ENCODE measurements around the gene RGS16.

- TF ChIP-seq EZH2phosphoT487 (IDR thresholded peaks at IDR 0.05; ENCODE audit: borderline replicate concordance), result no peak
- TF ChIP-seq RAD21 (IDR thresholded peaks at IDR 0.05; ENCODE audit: low read depth), result no peak
- no peak for TF ChIP-seq CTCF (IDR thresholded peaks at IDR 0.05 in 2 of 3, conservative IDR thresholded peaks at IDR 0.05 in 1 of 3; ENCODE audit: borderline replicate concordance in 1 of 3, insufficient read depth in 1 of 3, low read depth in 2 of 3, low read length in 2 of 3)
- no peak for TF ChIP-seq POLR2A (IDR thresholded peaks at IDR 0.05; ENCODE audit: borderline replicate concordance, extremely low read depth, insufficient read depth, insufficient read length)
- no peak for TF ChIP-seq SP1 (IDR thresholded peaks at IDR 0.05; ENCODE audit: low read depth)
- no peak for TF ChIP-seq SIN3A (IDR thresholded peaks at IDR 0.05; ENCODE audit: low read depth)
- TF ChIP-seq YY1 (IDR thresholded peaks at IDR 0.05; ENCODE audit: extremely low read depth, insufficient replicate concordance, low read depth, low read length), result no peak
- TF ChIP-seq POLR2AphosphoS5 (IDR thresholded peaks at IDR 0.05; ENCODE audit: low read depth, low read length), result no peak
- no peak for TF ChIP-seq FOSL1 (IDR thresholded peaks at IDR 0.05; ENCODE audit: low read depth)
- TF ChIP-seq, protein P1, sequence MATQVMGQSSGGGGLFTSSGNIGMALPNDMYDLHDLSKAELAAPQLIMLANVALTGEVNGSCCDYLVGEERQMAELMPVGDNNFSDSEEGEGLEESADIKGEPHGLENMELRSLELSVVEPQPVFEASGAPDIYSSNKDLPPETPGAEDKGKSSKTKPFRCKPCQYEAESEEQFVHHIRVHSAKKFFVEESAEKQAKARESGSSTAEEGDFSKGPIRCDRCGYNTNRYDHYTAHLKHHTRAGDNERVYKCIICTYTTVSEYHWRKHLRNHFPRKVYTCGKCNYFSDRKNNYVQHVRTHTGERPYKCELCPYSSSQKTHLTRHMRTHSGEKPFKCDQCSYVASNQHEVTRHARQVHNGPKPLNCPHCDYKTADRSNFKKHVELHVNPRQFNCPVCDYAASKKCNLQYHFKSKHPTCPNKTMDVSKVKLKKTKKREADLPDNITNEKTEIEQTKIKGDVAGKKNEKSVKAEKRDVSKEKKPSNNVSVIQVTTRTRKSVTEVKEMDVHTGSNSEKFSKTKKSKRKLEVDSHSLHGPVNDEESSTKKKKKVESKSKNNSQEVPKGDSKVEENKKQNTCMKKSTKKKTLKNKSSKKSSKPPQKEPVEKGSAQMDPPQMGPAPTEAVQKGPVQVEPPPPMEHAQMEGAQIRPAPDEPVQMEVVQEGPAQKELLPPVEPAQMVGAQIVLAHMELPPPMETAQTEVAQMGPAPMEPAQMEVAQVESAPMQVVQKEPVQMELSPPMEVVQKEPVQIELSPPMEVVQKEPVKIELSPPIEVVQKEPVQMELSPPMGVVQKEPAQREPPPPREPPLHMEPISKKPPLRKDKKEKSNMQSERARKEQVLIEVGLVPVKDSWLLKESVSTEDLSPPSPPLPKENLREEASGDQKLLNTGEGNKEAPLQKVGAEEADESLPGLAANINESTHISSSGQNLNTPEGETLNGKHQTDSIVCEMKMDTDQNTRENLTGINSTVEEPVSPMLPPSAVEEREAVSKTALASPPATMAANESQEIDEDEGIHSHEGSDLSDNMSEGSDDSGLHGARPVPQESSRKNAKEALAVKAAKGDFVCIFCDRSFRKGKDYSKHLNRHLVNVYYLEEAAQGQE (IDR thresholded peaks at IDR 0.05; ENCODE audit: low read depth), result no peak
- TF ChIP-seq MAX (IDR thresholded peaks at IDR 0.05), result no peak
These were observed 1.1 kb downstream of the RGS16 start for GRCh38 chr1:182602935-182603645.

Data from HCT116 (cell line).